Rectal smooth muscle tissue (tissue), 1 donor: Measurements from ENCODE around the gene EMILIN1.
"Not testable (repeated sequence)": the region's sequence is repeated elsewhere in the genome, so short reads cannot be mapped to it uniquely, and the experiment has no call there.

Source experiments
- H3K27ac ChIP-seq: one replicate; pipeline ENCODE4 v1.7.0; 2013; ENCODE audit warnings: low read depth, low read length, inconsistent platforms
- H3K27me3 ChIP-seq: one replicate; pipeline ENCODE4 v1.7.0; 2013; ENCODE audit warnings: low read length; ENCODE audit not compliant: control insufficient read depth, insufficient read depth
- H3K36me3 ChIP-seq: one replicate; pipeline ENCODE4 v1.7.0; 2013; ENCODE audit warnings: low read length; ENCODE audit not compliant: control insufficient read depth, insufficient read depth
- H3K4me1 ChIP-seq: one replicate; pipeline ENCODE4 v1.7.0; 2013; ENCODE audit warnings: low read length; ENCODE audit not compliant: control insufficient read depth, insufficient read depth
- H3K4me3 ChIP-seq: one replicate; pipeline ENCODE4 v1.7.0; 2013; ENCODE audit warnings: low read length
- H3K9ac ChIP-seq: one replicate; pipeline ENCODE4 v1.7.0; 2013; ENCODE audit warnings: low read length

The EMILIN1 gene

GRCh38 chr2:27095427-27095744 is 17.0 kb downstream of the EMILIN1 start:
- no peaks in the 10 kb centered on the region for H3K36me3 ChIP-seq
- no peaks in the 10 kb centered on the region for H3K27me3 ChIP-seq
- no peak overlapping the region for H3K4me3 ChIP-seq
- H3K4me1 ChIP-seq, result peaks cover 7% of the 10 kb centered on the region
- H3K27ac ChIP-seq, result no peak overlapping the region
- no peak overlapping the region for H3K9ac ChIP-seq

- no peak overlapping the region for H3K27ac ChIP-seq
- H3K4me3 ChIP-seq, result peak overlapping the region; percentile 55
- H3K9ac ChIP-seq, result no peak overlapping the region
Measured at GRCh38 chr2:27095745-27096651, 17.6 kb downstream of the EMILIN1 start.

GRCh38 chr2:27096748-27097297 is 18.4 kb downstream of the EMILIN1 start:
- Histone ChIP-seq H3K4me1 (peaks cover 7% of the 10 kb centered on the region), H3K27ac (no peak overlapping the region), H3K27me3 (no peaks in the 10 kb centered on the region), H3K36me3 (no peaks in the 10 kb centered on the region), H3K9ac (no peak overlapping the region), H3K4me3 (no peak overlapping the region)

More at GRCh38 chr2:27095745-27096651, 17.6 kb downstream of the EMILIN1 start:
- peaks cover 7% of the 10 kb centered on the region for H3K4me1 ChIP-seq
- no peaks in the 10 kb centered on the region for H3K27me3 ChIP-seq
- H3K36me3 ChIP-seq, result no peaks in the 10 kb centered on the region

GRCh38 chr2:27097341-27097740 is 18.9 kb downstream of the EMILIN1 start:
- no peak overlapping the region for H3K27ac ChIP-seq

GRCh38 chr2:27099334-27099955 is 21.0 kb downstream of the EMILIN1 start:
- Histone ChIP-seq H3K9ac (no peak overlapping the region), H3K4me1 (peaks cover 7% of the 10 kb centered on the region), H3K27ac (no peak overlapping the region), H3K4me3 (no peak overlapping the region), H3K36me3 (no peaks in the 10 kb centered on the region), H3K27me3 (no peaks in the 10 kb centered on the region)

More at GRCh38 chr2:27097341-27097740, 18.9 kb downstream of the EMILIN1 start:
- Histone ChIP-seq H3K4me3 (no peak overlapping the region), H3K27me3 (no peaks in the 10 kb centered on the region), H3K4me1 (peaks cover 7% of the 10 kb centered on the region), H3K9ac (no peak overlapping the region), H3K36me3 (no peaks in the 10 kb centered on the region)

- H3K4me1 ChIP-seq, result peaks cover 7% of the 10 kb centered on the region
- H3K27me3 ChIP-seq, result no peaks in the 10 kb centered on the region
- no peak overlapping the region for H3K27ac ChIP-seq
- no peak overlapping the region for H3K4me3 ChIP-seq
- H3K9ac ChIP-seq, result no peak overlapping the region
- no peaks in the 10 kb centered on the region for H3K36me3 ChIP-seq
Measured at GRCh38 chr2:27100036-27100435, 21.6 kb downstream of the EMILIN1 start.

- Histone ChIP-seq H3K4me1 (no peaks in the 10 kb centered on the region), H3K4me3 (no peak overlapping the region), H3K36me3 (no peaks in the 10 kb centered on the region), H3K27me3 (no peaks in the 10 kb centered on the region), H3K27ac (no peak overlapping the region), H3K9ac (no peak overlapping the region)
Measured at GRCh38 chr2:27102329-27102728, 23.9 kb downstream of the EMILIN1 start.

- Histone ChIP-seq H3K9ac (no peak overlapping the region), H3K36me3 (no peaks in the 10 kb centered on the region), H3K4me3 (no peak overlapping the region), H3K4me1 (no peaks in the 10 kb centered on the region), H3K27me3 (no peaks in the 10 kb centered on the region), H3K27ac (no peak overlapping the region)
Measured at GRCh38 chr2:27105981-27106380, 27.6 kb downstream of the EMILIN1 start.

- Histone ChIP-seq H3K4me1 (no peaks in the 10 kb centered on the region), H3K36me3 (no peaks in the 10 kb centered on the region), H3K27ac (no peak overlapping the region), H3K4me3 (no peak overlapping the region), H3K27me3 (no peaks in the 10 kb centered on the region), H3K9ac (no peak overlapping the region)
Measured at GRCh38 chr2:27108221-27108620, 29.8 kb downstream of the EMILIN1 start.

- H3K27me3 ChIP-seq, result no peaks in the 10 kb centered on the region
- H3K36me3 ChIP-seq, result no peaks in the 10 kb centered on the region
- no peak overlapping the region for H3K9ac ChIP-seq
- H3K4me1 ChIP-seq, result no peaks in the 10 kb centered on the region
- H3K4me3 ChIP-seq, result no peak overlapping the region
- H3K27ac ChIP-seq, result no peak overlapping the region
Measured at GRCh38 chr2:27109083-27109482, 30.7 kb downstream of the EMILIN1 start.

GRCh38 chr2:27110603-27111352 is 32.4 kb downstream of the EMILIN1 start:
- H3K9ac ChIP-seq, H3K4me3 ChIP-seq, H3K27me3 ChIP-seq, H3K36me3 ChIP-seq, H3K27ac ChIP-seq, H3K4me1 ChIP-seq: not testable (repeated sequence)

- H3K27me3 ChIP-seq, H3K4me3 ChIP-seq, H3K36me3 ChIP-seq, H3K27ac ChIP-seq, H3K4me1 ChIP-seq, H3K9ac ChIP-seq: not testable (repeated sequence)
Measured at GRCh38 chr2:27111392-27112078, 33.1 kb downstream of the EMILIN1 start.
